NOMO-1 (cell line): ENCODE results near the gene RPL15.

Source experiments
- DNase-seq, 2 experiments: peaks; one replicate each; lab custom pipeline; 2025; ENCODE audit not compliant: unreplicated experiment in 2 of 2; lab: John Stamatoyannopoulos, UW

RPL15 gene

GRCh38 chr3:23923786-23924185, 6.9 kb downstream of the RPL15 start:
- no peak for DNase-seq

GRCh38 chr3:23926246-23926645, 9.3 kb downstream of the RPL15 start:
- DNase-seq, result no peak

- no peak for DNase-seq
Observed at GRCh38 chr3:23926736-23927135, 9.8 kb downstream of the RPL15 start.

- DNase-seq, result peak; percentile 7 to 60
Observed at GRCh38 chr3:23928524-23928923, 11.6 kb downstream of the RPL15 start.

GRCh38 chr3:23931597-23931996, 14.7 kb downstream of the RPL15 start:
- DNase-seq, result no peak

- no peak for DNase-seq
Observed at GRCh38 chr3:23932571-23932970, 15.6 kb downstream of the RPL15 start.

GRCh38 chr3:23934253-23934652, 17.3 kb downstream of the RPL15 start:
- DNase-seq, result no peak

GRCh38 chr3:23937296-23937695, 20.4 kb downstream of the RPL15 start:
- DNase-seq, result no peak

GRCh38 chr3:23938688-23939087, 21.8 kb downstream of the RPL15 start:
- DNase-seq, result no peak

- no peak for DNase-seq
Observed at GRCh38 chr3:23940775-23941174, 23.8 kb downstream of the RPL15 start.

GRCh38 chr3:23941440-23941839, 24.5 kb downstream of the RPL15 start:
- no peak for DNase-seq

GRCh38 chr3:23942546-23942945, 25.6 kb downstream of the RPL15 start:
- no peak for DNase-seq

- DNase-seq, result peak in 1 of 2 experiments; percentile 10
Observed at GRCh38 chr3:23944007-23944783, 27.3 kb downstream of the RPL15 start.

GRCh38 chr3:23944861-23945662, 28.1 kb downstream of the RPL15 start, which contains the start of gene NR1D2:
TSS of gene NR1D2 (plus strand) at chr3:23945286. CDS start at chr3:23945579, 293 bp downstream.
- DNase-seq, result peak; percentile 59 to 85

- DNase-seq, result no peak
Observed at GRCh38 chr3:23945663-23945912, 28.7 kb downstream of the RPL15 start.

GRCh38 chr3:23945913-23946687, 29.2 kb downstream of the RPL15 start:
- peak; percentile 91 to 94 for DNase-seq

GRCh38 chr3:23948761-23949160, 31.8 kb downstream of the RPL15 start:
- no peak for DNase-seq

- no peak for DNase-seq
Observed at GRCh38 chr3:23949784-23950183, 32.9 kb downstream of the RPL15 start.

- DNase-seq, result peak in 1 of 2 experiments; percentile 43
Observed at GRCh38 chr3:23950293-23950692, 33.4 kb downstream of the RPL15 start.

GRCh38 chr3:23952646-23953045, 35.7 kb downstream of the RPL15 start:
- DNase-seq, result no peak

- DNase-seq, result no peak
Observed at GRCh38 chr3:23953523-23953922, 36.6 kb downstream of the RPL15 start.
